Measurements from ENCODE around the gene TTC7B. TPM values are rescaled to one million over a fixed set of nuclear protein-coding genes. Genes with fewer than 3 reads are reported as not detected.

Gene TTC7B
- total and polyA plus RNA-seq, 2 experiments from 2014 or later, result 68.1 to 75.8 TPM

GRCh38 chr14:90587252-90587910 is 228.8 kb downstream of the TTC7B start:
- Histone ChIP-seq H3K27me3 (no peaks in the 10 kb centered on the region), H3K4me3 (no peak overlapping the region), H3K9me3 (ENCODE audit: low read depth) (no peaks in the 10 kb centered on the region), H3K4me1 (ENCODE audit: low read depth) (peaks cover 3% of the 10 kb centered on the region), H3K36me3 (no peaks in the 10 kb centered on the region), H3K27ac (no peak overlapping the region)
- TF ChIP-seq CTCF (IDR thresholded peaks at IDR 0.05; ENCODE audit: low read depth, low read length), result no peak
- DNase-seq (ENCODE audit: low read depth in 1 of 2, low spot score in 1 of 2), result no peak

- no peak for TF ChIP-seq CTCF (IDR thresholded peaks at IDR 0.05; ENCODE audit: low read depth, low read length)
- H3K4me3 ChIP-seq, result no peak overlapping the region
These were observed 231.1 kb downstream of the TTC7B start for GRCh38 chr14:90585106-90585505.

GRCh38 chr14:90583916-90584605 is 232.2 kb downstream of the TTC7B start:
- no peak for DNase-seq (ENCODE audit: low read depth in 1 of 2, low spot score in 1 of 2)
- Histone ChIP-seq H3K27ac (no peak overlapping the region), H3K9me3 (ENCODE audit: low read depth) (no peaks in the 10 kb centered on the region), H3K27me3 (no peaks in the 10 kb centered on the region), H3K4me3 (no peak overlapping the region), H3K4me1 (ENCODE audit: low read depth) (peaks cover 12% of the 10 kb centered on the region), H3K36me3 (no peaks in the 10 kb centered on the region)
- TF ChIP-seq CTCF (IDR thresholded peaks at IDR 0.05; ENCODE audit: low read depth, low read length), result no peak

More at GRCh38 chr14:90585106-90585505, 231.1 kb downstream of the TTC7B start:
- no peaks in the 10 kb centered on the region for H3K36me3 ChIP-seq
- H3K9me3 ChIP-seq (ENCODE audit: low read depth), result no peaks in the 10 kb centered on the region
- H3K4me1 ChIP-seq (ENCODE audit: low read depth), result peaks cover 12% of the 10 kb centered on the region
- no peak for DNase-seq (ENCODE audit: low read depth in 1 of 2, low spot score in 1 of 2)
- no peaks in the 10 kb centered on the region for H3K27me3 ChIP-seq
- H3K27ac ChIP-seq, result no peak overlapping the region

- TF ChIP-seq CTCF (IDR thresholded peaks at IDR 0.05; ENCODE audit: low read depth, low read length), result no peak
- H3K36me3 ChIP-seq, result no peaks in the 10 kb centered on the region
- H3K27me3 ChIP-seq, result no peaks in the 10 kb centered on the region
- H3K4me1 ChIP-seq (ENCODE audit: low read depth), result peaks cover 12% of the 10 kb centered on the region
- DNase-seq (ENCODE audit: low read depth in 1 of 2, low spot score in 1 of 2), result peak in 1 of 2 donors; percentile 32
- no peak overlapping the region for H3K4me3 ChIP-seq
- no peak overlapping the region for H3K27ac ChIP-seq
- H3K9me3 ChIP-seq (ENCODE audit: low read depth), result no peaks in the 10 kb centered on the region
These were observed 232.8 kb downstream of the TTC7B start for GRCh38 chr14:90583427-90583826.

- H3K27me3 ChIP-seq, result no peaks in the 10 kb centered on the region
- DNase-seq (ENCODE audit: low read depth in 1 of 2, low spot score in 1 of 2), result no peak
These were observed 234.1 kb downstream of the TTC7B start for GRCh38 chr14:90582166-90582565.

More at GRCh38 chr14:90582166-90582565, 234.1 kb downstream of the TTC7B start:
- Histone ChIP-seq H3K4me3 (no peak overlapping the region), H3K36me3 (no peaks in the 10 kb centered on the region), H3K9me3 (ENCODE audit: low read depth) (no peaks in the 10 kb centered on the region), H3K27ac (no peak overlapping the region), H3K4me1 (ENCODE audit: low read depth) (peaks cover 12% of the 10 kb centered on the region)
- no peak for TF ChIP-seq CTCF (IDR thresholded peaks at IDR 0.05; ENCODE audit: low read depth, low read length)

Measured in cardiac muscle cell (in vitro differentiated cells and primary cell).